Epithelial cell of umbilical artery (primary cell): ENCODE measurements around the gene PTGFR. TPM values are rescaled to one million over a fixed set of nuclear protein-coding genes. Genes with fewer than 3 reads are reported as not detected.

ENCODE experiments used
- total RNA-seq: library from RNA; depleted of rRNA; stranded (reverse); fragments of >200 nt; gene quantifications from 2 replicates; pipeline ENCODE4 v1.2.3, GENCODE V29; 2014

The PTGFR gene
- total RNA-seq = 0.32 and 1.1 TPM in 2 replicates

GRCh38 chr1:78490861-78491450 lies at the start of gene PTGFR:
PTGFR (plus strand) TSS chr1:78490974; CDS start chr1:78492744, 1,770 bp downstream.

Other genes with a start within 250 kb of the PTGFR start
- gene IFI44L, start 129.5 kb downstream of the PTGFR start, total RNA-seq = 31.2 and 745 TPM in 2 replicates
- 33.8 and 324 TPM in 2 replicates for gene IFI44, start 158.9 kb downstream of the PTGFR start, total RNA-seq